Effector CD8-positive, alpha-beta T cell (primary cell): ENCODE measurements around the gene SENP5.
"Not testable (repeated sequence)": the region's sequence is repeated elsewhere in the genome, so short reads cannot be mapped to it uniquely, and the experiment has no call there.

Source experiments
- DNase-seq: peaks from one replicate; lab custom pipeline; 2025; lab: John Stamatoyannopoulos, UW
- total RNA-seq, 4 experiments: gene quantifications; one replicate each; lab custom pipeline; 2026; lab: John Stamatoyannopoulos, UW

The SENP5 gene
- total RNA-seq, result 111 to 153 (median 119) reads per million in 4 experiments

- peak; percentile 76 for DNase-seq
Observed at GRCh38 chr3:196867507-196868296, at the start of gene SENP5. Gene SENP5 (plus strand): TSS chr3:196867920. CDS start chr3:196885182, 17,262 bp downstream.

GRCh38 chr3:196821806-196822355 is 45.8 kb upstream of the SENP5 start:
- no peak for DNase-seq

DNA sequence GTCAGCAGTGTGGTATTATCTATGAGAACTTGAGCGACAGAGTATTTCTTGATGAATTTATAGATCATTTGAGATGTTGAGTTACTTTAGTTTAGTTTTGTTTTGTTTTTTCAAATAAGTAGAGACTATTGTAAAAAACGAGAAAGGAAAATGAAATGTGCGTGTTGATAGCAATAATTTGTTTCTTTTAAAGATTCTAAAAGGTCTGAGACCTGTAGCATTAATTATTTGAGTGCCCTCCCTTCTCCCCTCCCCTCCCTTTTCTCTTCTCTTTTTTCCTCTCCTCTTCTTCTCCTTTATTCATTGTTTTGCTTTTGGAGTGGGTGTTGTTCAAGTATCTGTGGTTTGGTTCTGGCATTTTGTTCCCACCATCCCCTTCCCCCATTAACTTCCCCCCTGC is 38.1 kb upstream of the SENP5 start:
- DNase-seq, result not testable (repeated sequence)

DNA sequence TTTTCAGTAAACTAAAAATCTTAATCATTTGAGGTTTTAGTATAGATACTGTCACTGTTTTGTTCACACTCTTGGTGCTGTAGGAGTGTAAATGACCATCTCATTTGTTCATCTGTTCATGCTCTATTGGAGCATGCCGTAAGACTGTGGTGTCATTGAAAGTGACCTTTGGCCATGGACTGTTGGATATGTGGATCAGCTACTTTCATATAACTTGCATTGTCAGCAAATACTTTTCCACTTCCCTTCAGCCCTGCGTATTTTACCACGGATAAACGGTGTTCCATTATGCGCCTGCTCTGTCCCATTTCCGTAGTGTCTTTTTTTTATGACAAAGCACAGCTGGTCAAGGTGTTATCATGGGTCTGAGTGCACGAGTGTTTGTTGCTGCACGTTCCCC is 32.6 kb upstream of the SENP5 start:
- DNase-seq, result no peak

DNA sequence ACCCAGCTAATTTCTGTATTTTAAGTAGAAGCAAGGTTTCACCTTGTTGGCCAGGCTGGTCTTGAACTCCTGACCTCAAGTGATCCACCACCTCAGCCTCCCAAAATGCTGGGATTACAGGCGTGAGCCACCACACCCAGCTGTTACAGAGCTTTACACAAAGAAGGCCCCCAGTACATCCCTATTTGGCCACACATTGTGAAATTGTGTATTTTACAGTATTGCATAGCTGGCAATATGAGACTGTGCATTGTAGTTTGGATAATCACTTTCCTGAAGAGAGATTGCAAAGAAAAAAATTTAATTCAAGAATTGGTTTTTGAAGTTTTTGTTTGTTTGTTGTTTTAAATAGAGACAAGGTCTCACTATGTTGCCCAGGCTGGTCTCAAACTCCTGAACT is 31.1 kb upstream of the SENP5 start:
- DNase-seq, result not testable (repeated sequence)

GRCh38 chr3:196837819-196838420 is 29.8 kb upstream of the SENP5 start:
- peak; percentile 41 for DNase-seq

GRCh38 chr3:196839351-196839750 is 28.4 kb upstream of the SENP5 start:
- not testable (repeated sequence) for DNase-seq

DNA sequence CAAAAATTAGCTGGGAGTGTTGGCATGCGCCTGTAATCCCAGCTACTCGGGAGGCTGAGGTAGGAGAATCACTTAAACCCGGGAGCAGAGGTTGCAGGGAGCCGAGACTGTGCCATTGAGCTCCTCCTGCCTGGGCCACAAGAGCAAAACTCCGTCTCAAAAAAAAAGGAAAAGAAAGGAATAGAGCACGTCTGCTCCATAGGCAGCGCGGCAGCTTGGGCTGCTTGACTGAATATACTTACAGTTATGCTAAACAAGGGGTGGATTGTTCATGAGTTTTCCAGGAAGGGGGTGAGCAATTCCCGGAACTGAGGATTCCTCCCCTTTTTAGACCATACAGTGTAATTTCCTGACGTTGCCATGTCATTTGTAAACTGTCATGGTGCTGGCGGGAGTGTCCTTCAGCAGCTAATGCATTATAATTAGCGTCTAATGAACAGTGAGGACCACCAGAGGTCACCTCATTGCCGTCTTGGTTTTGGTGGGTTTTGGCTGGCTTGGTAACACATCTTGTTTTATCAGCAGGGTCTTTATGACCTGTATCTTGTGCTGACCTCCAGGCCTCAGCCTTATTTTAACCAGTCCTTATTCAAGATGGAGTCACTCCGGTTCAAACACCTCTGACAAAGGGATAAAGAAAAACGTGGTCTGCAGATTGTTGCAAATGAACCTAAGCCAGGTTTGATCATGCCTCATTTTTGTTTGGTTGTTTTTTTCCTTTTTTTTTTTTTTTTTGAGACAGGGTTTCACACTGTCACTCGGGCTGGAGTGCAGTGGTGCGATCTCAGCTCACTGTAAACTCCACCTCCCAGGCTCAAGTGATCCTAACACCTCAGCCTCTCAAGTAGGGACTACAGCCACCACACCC is 24.9 kb upstream of the SENP5 start:
- no peak for DNase-seq

GRCh38 chr3:196843435-196844110 is 24.1 kb upstream of the SENP5 start:
- no peak for DNase-seq

DNA sequence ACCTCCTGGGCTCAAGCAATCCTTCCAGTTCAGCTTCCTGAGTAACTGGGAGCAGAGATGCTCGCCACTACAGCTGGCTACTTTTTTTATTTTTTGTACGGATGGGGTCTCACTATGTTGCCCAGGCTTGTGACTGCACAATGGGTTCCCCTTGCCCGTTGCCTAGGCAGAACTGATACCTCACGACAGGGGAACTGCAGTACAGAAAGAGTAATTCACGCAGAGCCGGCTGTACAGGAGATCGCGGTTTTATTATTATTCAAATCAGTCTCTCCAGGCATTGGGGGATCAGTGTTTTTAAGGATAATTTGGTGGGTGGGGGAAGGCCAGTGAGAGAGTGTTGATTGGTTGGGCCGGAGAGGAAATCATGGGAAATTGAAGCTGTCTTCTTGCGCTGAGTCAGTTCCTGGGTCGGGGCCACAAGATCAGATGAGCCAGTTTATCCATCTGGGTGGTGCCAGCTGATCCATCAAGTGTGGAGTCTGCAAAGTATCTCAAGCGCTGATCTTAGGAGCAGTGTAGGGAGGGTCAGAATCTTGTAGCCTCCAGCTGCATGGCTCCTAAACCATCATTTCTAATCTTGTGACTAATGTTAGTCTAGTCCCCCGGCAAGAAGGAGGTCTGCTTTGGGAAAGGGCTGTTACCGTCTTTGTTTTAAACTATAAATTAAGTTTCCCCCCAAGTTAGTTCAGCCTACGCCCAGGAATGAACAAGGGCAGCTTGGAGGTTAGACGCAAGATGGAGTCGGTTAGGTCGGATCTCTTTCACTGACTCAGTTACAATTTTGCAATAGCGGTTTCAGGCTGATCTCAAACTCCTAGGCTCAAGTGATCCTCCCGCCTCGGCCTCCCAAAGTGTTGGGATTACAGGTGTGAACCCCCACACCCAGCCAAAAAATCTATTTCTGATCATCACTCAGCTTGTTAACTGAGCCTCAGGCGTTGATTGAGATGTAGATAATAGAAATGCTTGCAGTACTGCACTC is 23.2 kb upstream of the SENP5 start:
- not testable (repeated sequence) for DNase-seq

DNA sequence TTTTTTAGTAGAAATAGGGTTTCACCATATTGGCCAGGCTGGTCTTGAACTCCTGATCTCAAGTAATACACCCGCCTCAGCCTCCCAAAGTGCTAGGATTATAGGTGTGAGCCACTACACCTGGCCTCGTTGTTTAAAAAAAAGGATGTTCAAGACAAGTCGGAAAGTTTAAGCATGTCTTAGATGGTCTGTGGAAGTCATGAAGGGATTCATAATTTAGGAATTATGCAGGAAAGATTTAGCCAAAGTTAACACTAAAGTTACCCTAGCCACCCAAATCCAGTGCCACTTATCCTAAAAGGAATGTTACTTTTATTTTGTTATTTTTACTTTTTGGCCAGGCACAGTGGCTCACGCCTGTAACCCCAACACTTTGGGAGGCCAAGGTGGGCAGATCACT is 19.3 kb upstream of the SENP5 start:
- DNase-seq, result not testable (repeated sequence)

DNA sequence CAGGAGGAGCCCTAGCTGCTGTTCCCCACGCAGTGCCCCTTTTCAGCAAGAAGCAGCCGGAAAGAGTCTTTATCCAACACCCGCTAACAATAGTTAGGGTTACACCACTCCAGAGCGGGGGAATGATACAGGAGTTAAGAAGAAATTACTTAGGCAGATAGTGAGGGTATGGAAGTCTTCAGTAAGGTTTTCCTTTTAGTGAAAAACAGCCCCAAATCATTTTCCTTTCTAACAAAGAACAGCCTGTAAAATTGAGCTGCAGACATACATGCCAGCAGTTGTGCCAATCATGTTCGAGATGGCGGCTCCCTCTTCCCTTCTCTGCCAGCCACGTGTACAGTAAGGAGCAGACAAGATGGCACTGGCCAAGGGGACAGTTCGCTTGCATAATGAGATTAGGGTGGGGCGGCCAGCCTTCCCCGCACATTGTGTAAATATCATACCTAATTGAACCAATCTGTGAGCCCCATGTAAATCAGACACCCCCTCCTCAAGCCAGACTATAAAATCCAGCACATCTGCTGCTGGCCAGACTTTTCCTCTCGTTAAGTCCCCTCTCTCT is 18.5 kb upstream of the SENP5 start:
- DNase-seq, result no peak

- not testable (repeated sequence) for DNase-seq
Observed at GRCh38 chr3:196863000-196863399, 4.7 kb upstream of the SENP5 start.

DNA sequence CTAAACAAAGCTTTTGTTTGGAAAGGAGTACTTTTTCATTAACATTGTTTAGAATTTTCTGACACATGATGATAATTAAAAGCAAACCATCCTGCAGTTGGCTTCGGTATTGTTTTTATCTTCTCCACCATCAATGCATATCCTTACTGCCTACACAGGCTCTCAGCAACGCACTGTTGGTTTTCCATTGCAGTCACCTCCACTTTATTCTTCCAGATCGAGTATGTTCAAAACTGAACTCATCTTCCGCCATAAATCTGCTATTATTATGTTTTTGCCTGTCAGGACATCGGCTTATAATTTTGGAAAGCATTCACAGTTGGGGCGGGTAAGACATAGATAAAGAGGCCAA is 589 bp upstream of the SENP5 start:
- no peak for DNase-seq

DNA sequence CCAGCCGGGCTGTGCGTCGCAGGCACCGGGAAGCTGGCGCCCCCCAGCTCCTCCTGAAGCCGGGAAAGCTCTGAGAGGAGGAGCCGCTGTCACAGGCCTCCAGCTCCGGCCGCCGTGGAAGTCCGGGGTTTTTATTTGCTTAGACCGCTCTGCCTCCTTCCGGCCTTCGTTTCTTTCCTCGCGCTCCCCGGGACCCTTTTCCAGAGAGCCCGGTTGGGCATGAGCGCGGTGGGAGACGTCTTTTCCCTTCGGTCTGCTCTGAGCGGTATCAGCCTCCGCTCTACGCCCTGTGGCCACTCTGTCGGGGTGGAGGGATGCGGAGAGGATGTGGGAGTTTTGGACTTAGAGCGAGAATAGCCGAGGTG is 559 bp downstream of the SENP5 start:
- DNase-seq, result peak; percentile 13

GRCh38 chr3:196872316-196872715 is 4.6 kb downstream of the SENP5 start:
- DNase-seq, result no peak

- DNase-seq, result not testable (repeated sequence)
Observed at GRCh38 chr3:196874511-196875094, 6.9 kb downstream of the SENP5 start.

DNA sequence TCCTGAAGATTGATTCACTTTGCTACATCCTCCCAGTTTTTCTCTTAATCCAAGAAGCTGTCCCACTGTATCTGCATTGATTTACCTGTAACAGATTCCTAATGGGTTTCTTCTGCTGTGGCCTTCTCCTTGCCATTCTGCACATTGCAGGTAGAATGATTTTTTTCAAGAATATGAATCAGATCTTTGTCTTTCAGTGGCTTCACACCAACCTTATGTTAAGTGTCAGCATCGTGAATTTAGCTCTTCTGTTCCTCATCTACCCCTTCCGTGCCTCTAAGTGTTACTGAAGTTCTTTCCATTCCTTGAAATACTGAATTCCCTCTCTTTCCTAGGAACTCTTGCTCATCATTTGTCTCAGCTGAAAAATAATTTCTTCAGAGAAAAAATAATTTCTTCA is 7.5 kb downstream of the SENP5 start:
- DNase-seq, result no peak

- no peak for DNase-seq
Observed at GRCh38 chr3:196883361-196883760, 15.6 kb downstream of the SENP5 start.

GRCh38 chr3:196886144-196886543 is 18.4 kb downstream of the SENP5 start:
- DNase-seq, result no peak
